Suprapubic skin (tissue), 3 donors: ENCODE data around the gene MTARC2.

Source experiments
- POLR2A ChIP-seq, 2 donors: fragments of 450-650 bp; IDR thresholded peaks; one replicate each; pipeline ENCODE4 v1.6.1; 2017; ENCODE audit warnings: antibody characterized with exemption in 2 of 2, mild to moderate bottlenecking in 2 of 2, moderate library complexity in 2 of 2
- TF ChIP-seq, protein P1 (sequence below), 2 donors: fragments of 200-600 bp in 1 of 2; fragments of 450-650 bp in 1 of 2; sonication (generic) in 1 of 2; IDR thresholded peaks; one replicate each; pipeline ENCODE4 v1.5.1; 2016 to 2019; ENCODE audit warnings: antibody characterized with exemption in 2 of 2, mild to moderate bottlenecking in 1 of 2, moderate library complexity in 1 of 2

GRCh38 chr1:220761688-220762427 lies 13.7 kb downstream of the MTARC2 start:
- TF ChIP-seq, protein P1, sequence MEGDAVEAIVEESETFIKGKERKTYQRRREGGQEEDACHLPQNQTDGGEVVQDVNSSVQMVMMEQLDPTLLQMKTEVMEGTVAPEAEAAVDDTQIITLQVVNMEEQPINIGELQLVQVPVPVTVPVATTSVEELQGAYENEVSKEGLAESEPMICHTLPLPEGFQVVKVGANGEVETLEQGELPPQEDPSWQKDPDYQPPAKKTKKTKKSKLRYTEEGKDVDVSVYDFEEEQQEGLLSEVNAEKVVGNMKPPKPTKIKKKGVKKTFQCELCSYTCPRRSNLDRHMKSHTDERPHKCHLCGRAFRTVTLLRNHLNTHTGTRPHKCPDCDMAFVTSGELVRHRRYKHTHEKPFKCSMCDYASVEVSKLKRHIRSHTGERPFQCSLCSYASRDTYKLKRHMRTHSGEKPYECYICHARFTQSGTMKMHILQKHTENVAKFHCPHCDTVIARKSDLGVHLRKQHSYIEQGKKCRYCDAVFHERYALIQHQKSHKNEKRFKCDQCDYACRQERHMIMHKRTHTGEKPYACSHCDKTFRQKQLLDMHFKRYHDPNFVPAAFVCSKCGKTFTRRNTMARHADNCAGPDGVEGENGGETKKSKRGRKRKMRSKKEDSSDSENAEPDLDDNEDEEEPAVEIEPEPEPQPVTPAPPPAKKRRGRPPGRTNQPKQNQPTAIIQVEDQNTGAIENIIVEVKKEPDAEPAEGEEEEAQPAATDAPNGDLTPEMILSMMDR (IDR thresholded peaks at IDR 0.05): no peak
- TF ChIP-seq POLR2A (IDR thresholded peaks at IDR 0.05): no peak
